ENCODE measurements around the gene RMND5A.

DNA sequence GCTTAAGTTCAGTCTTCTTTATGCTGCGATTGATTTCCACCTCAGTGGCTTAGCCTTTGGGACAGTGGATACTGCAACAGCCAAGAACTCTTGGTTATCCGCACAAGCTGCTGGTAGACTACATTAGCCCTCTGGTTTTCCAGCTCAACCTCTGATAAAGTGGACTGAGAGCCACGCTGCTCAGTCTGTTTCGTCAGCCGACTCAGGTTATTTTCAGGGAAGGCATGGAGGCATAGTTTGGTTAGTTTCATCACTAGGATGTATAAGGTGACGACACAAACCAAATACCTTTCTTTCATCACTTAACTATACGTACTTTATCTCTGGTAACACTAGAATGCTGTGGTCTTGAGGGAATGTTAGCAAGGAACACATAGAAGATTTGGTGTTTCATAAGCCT, 56.4 kb downstream of the RMND5A start:
- no peak for TF ChIP-seq YY1 (IDR thresholded peaks at IDR 0.05; ENCODE audit: insufficient read depth, insufficient read length)
- no peak for TF ChIP-seq SUZ12 (IDR thresholded peaks at IDR 0.05; ENCODE audit: extremely low read depth, insufficient read depth, insufficient read length)
